Endothelial cell of umbilical vein (primary cell): Measurements from ENCODE around the gene RAB25. TPM values are rescaled to one million over a fixed set of nuclear protein-coding genes. Genes with fewer than 3 reads are reported as not detected.

Source experiments
- BruUV-seq: library from RNA; stranded (reverse); fragments of 400-500 nt; replicated peaks from 2 replicates; lab custom pipeline; 2021; lab: Mats Ljungman, UMichigan
- CTCF ChIA-PET: fragments of 300-600, 350-600 bp; sonication (Branson Sonifier 250); formaldehyde crosslinking; loops from one replicate; lab custom pipeline; 2021; ENCODE audit warnings: antibody characterized with exemption, inconsistent platforms; lab: Charles Lee
- POLR2A ChIA-PET: fragments of 300-600, 350-600 bp; sonication (Branson Sonifier 250); formaldehyde crosslinking; loops from one replicate; lab custom pipeline; 2021; ENCODE audit warnings: antibody characterized with exemption, inconsistent platforms; lab: Charles Lee
- DNase-seq: peaks from one replicate; pipeline ENCODE4 v3.0.0-alpha.2; 2011; ENCODE audit warnings: low read depth, low spot score
- FAIRE-seq: peaks from 2 replicates; lab custom pipeline; 2011; peaks lifted over from hg19 to GRCh38; lab: Jason Lieb, UNC
- H2AFZ ChIP-seq: 2 replicates; pipeline ENCODE4 v1.6.0; 2012; ENCODE audit warnings: low read depth, low read length, control low read depth, inconsistent platforms
- H3K27ac ChIP-seq: 2 replicates; pipeline ENCODE4 v1.5.1; 2011; ENCODE audit warnings: low read depth, mild to moderate bottlenecking, control low read depth, low read length, moderate library complexity; ENCODE audit not compliant: insufficient read depth
- H3K27me3 ChIP-seq, 2 experiments: 2 replicates each; pipeline versions ENCODE4 v1.6.0 to v1.6.1; 2011; ENCODE audit warnings: low read length in 2 of 2, mixed read lengths in 1 of 2; ENCODE audit not compliant: control insufficient read depth in 2 of 2, insufficient read depth in 2 of 2
- H3K36me3 ChIP-seq, 2 experiments: 2 replicates in 1 of 2; 3 replicates in 1 of 2; pipeline ENCODE4 v1.5.1; 2011; ENCODE audit warnings: low read length in 2 of 2, mild to moderate bottlenecking in 1 of 2, moderate library complexity in 1 of 2; ENCODE audit not compliant: control insufficient read depth in 2 of 2, insufficient read depth in 2 of 2; ENCODE audit errors: extremely low read depth in 1 of 2
- H3K4me1 ChIP-seq: 3 replicates; pipeline ENCODE4 v1.5.1; 2011; ENCODE audit warnings: mild to moderate bottlenecking, low read length; ENCODE audit not compliant: control insufficient read depth, insufficient read depth; ENCODE audit errors: extremely low read depth
- H3K4me2 ChIP-seq: 2 replicates; pipeline ENCODE4 v1.6.1; 2011; ENCODE audit warnings: low read length, control low read depth, mixed read lengths; ENCODE audit not compliant: insufficient read depth
- H3K4me3 ChIP-seq, 3 experiments: fragments of 200-600 bp in 1 of 3; sonication (generic), shearing (Covaris generic) in 1 of 3; replicated peaks in 1 of 3; 2 replicates each; pipeline ENCODE4 v1.5.1; 2011 to 2016; ENCODE audit warnings: control low read depth in 3 of 3, low read length in 3 of 3, mild to moderate bottlenecking in 2 of 3, inconsistent platforms in 1 of 3, low read depth in 1 of 3, moderate library complexity in 1 of 3; ENCODE audit not compliant: insufficient read depth in 1 of 3
- H3K79me2 ChIP-seq: 2 replicates; pipeline ENCODE4 v1.6.0; 2012; ENCODE audit warnings: low read length, inconsistent platforms; ENCODE audit not compliant: control insufficient read depth, insufficient read depth
- H3K9ac ChIP-seq: replicated peaks from 2 replicates; pipeline ENCODE3; 2011; ENCODE audit warnings: low read length, control low read depth; ENCODE audit not compliant: insufficient read depth; ENCODE audit errors: extremely low read depth
- H3K9me1 ChIP-seq: replicated peaks from 3 replicates; pipeline ENCODE4 v1.6.0; 2011; ENCODE audit warnings: mild to moderate bottlenecking, low read length; ENCODE audit not compliant: control insufficient read depth, insufficient read depth; ENCODE audit errors: extremely low read depth
- H3K9me3 ChIP-seq: replicated peaks from 2 replicates; pipeline ENCODE4 v1.5.1; 2012; ENCODE audit warnings: low read length, inconsistent platforms; ENCODE audit not compliant: control insufficient read depth, insufficient read depth
- H4K20me1 ChIP-seq: replicated peaks from 2 replicates; pipeline ENCODE3; 2011; ENCODE audit warnings: mild to moderate bottlenecking, low read length; ENCODE audit not compliant: control insufficient read depth, insufficient read depth; ENCODE audit errors: extremely low read depth
- EZH2 ChIP-seq: IDR thresholded peaks from 2 replicates; pipeline ENCODE4 v1.6.1; 2012; ENCODE audit warnings: borderline replicate concordance, low read depth, mild to moderate bottlenecking, moderate library complexity, low read length, inconsistent platforms; ENCODE audit not compliant: severe bottlenecking
- FOS ChIP-seq: IDR thresholded peaks from 2 replicates; pipeline ENCODE4 v1.6.1; 2011; ENCODE audit warnings: mild to moderate bottlenecking, low read length, moderate library complexity, borderline replicate concordance; ENCODE audit not compliant: insufficient read depth
- GATA2 ChIP-seq: IDR thresholded peaks from 2 replicates; pipeline ENCODE4 v1.7.0; 2011; ENCODE audit warnings: low read depth, mild to moderate bottlenecking, moderate library complexity, mixed read lengths, low read length; ENCODE audit not compliant: insufficient read length, insufficient read depth
- MYC ChIP-seq: IDR thresholded peaks from one replicate; pipeline ENCODE4 v1.6.1; 2011; ENCODE audit warnings: mild to moderate bottlenecking, low read depth, low read length
- dilution Hi-C: fragments of 300-500 bp; cut with MboI; formaldehyde crosslinking; loops from one replicate; pipeline ENCODE4 v1.15.0; 2019; ENCODE audit warnings: low sequenced_read_pairs; ENCODE audit not compliant: extremely low pct_ligation_motif_present
- intact Hi-C: fragments of 100-400 bp; cut with micrococcal nuclease; formaldehyde crosslinking; loops from one replicate; pipeline ENCODE4 v1.10.0; 2022
- polyA plus RNA-seq, 4 experiments: library from polyadenylated mRNA; depleted of rRNA in 3 of 4; stranded (reverse) in 3 of 4; unstranded in 1 of 4; fragments of >200 nt; gene quantifications; 2 replicates each; pipeline versions ENCODE4 v1.2.1 to v1.2.3, GENCODE V29; 2011 to 2012; ENCODE audit warnings: missing spikeins in 1 of 4
- total RNA-seq: library from RNA; stranded (reverse); gene quantifications from 2 replicates; pipeline ENCODE4 v1.2.3, GENCODE V29; 2021
- TF ChIP-seq, protein P1 (sequence below), 2 donors: IDR thresholded peaks; 1 replicate in 1 of 2; 2 replicates in 1 of 2; pipeline ENCODE4 v1.5.1; 2011; ENCODE audit warnings: low read length in 2 of 2, mild to moderate bottlenecking in 2 of 2, moderate library complexity in 2 of 2, control low read depth in 1 of 2, inconsistent platforms in 1 of 2, low read depth in 1 of 2; ENCODE audit not compliant: insufficient read depth in 1 of 2; ENCODE audit errors: extremely low read depth in 1 of 2

RAB25 gene
- total and polyA plus RNA-seq, 2 donors (not counting 3 experiments of a cell fraction or from before 2014, with no cell fraction given) = not detected

DNA sequence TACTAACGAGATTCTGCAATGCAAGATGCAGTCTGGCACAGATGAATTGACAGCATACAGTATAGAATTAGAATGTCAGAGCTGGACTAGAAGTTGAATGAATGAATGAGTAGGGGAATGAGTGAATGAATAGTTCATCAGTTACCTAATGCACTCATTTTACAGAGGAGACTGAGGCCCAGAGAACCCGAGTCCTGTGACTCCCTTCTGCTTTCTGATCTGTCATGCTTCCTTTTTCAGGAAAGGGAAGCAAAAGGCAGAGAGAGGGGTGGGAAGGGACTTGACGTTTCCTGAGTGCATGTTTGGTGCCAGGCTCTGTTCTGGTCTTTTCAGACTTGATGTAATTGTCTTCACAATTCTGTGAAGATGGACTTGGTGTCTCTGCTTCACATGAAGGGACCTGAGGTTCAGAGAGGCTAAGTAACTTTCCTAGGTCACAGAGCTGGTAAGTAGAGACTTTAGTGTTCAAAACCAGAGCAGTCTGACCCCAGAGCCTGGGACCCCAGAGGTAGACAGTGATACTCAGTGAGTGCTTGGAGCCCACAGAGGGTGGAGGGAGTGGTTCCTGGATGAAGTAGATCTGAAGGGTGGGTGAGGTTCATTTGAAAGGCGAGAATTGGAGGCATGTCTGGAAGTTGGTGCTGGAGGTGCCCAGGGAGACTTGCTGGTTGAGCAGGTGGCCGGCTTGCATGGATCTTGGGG is 29.3 kb downstream of the RAB25 start:
- BruUV-seq = no TSS peak
- no peak overlapping the region for H3K4me2 ChIP-seq
- no peak overlapping the region for H3K9ac ChIP-seq
- CTCF ChIA-PET = interaction anchor here (0.9 to 21.0 kb wide), 9 partner anchors 9 to 229 kb away, joined by 3 to 627 read pairs (median 5); no protein-coding TSS in a partner anchor
- H2AFZ ChIP-seq = no peak overlapping the region
- H3K9me1 ChIP-seq = no peaks in the 10 kb centered on the region
- H3K4me3 ChIP-seq = no peak overlapping the region
- H3K4me1 ChIP-seq = peaks cover 11% of the 10 kb centered on the region
- H3K36me3 ChIP-seq = peaks cover 0 to 3% of the 10 kb centered on the region in 2 experiments
- FAIRE-seq = no peak
- intact Hi-C loops = loop anchor here (1.0 kb wide), 2 partner anchors 40 to 135 kb away; no protein-coding TSS in a partner anchor
- no peaks in the 10 kb centered on the region for H3K79me2 ChIP-seq
- H4K20me1 ChIP-seq = no peaks in the 10 kb centered on the region
- TF ChIP-seq EZH2 = no peak
- TF ChIP-seq MYC = no peak
- TF ChIP-seq, protein P1, sequence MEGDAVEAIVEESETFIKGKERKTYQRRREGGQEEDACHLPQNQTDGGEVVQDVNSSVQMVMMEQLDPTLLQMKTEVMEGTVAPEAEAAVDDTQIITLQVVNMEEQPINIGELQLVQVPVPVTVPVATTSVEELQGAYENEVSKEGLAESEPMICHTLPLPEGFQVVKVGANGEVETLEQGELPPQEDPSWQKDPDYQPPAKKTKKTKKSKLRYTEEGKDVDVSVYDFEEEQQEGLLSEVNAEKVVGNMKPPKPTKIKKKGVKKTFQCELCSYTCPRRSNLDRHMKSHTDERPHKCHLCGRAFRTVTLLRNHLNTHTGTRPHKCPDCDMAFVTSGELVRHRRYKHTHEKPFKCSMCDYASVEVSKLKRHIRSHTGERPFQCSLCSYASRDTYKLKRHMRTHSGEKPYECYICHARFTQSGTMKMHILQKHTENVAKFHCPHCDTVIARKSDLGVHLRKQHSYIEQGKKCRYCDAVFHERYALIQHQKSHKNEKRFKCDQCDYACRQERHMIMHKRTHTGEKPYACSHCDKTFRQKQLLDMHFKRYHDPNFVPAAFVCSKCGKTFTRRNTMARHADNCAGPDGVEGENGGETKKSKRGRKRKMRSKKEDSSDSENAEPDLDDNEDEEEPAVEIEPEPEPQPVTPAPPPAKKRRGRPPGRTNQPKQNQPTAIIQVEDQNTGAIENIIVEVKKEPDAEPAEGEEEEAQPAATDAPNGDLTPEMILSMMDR (IDR thresholded peaks at IDR 0.05; ENCODE audit: extremely low read depth in 1 of 2, insufficient read depth in 1 of 2, low read depth in 1 of 2, low read length in 2 of 2) = no peak
- TF ChIP-seq FOS = no peak
- no peak for TF ChIP-seq GATA2
- POLR2A ChIA-PET = no interaction called here
- DNase-seq = no peak
- H3K27me3 ChIP-seq = no peaks in the 10 kb centered on the region
- no peak overlapping the region for H3K27ac ChIP-seq
- dilution Hi-C loops = no loop called here
- no peaks in the 10 kb centered on the region for H3K9me3 ChIP-seq
